G401.6 (cell line): ENCODE results near the gene NEB.

Source experiments
- FAIRE-seq: peaks from 2 replicates; lab custom pipeline; 2012; peaks lifted over from hg19 to GRCh38; lab: Jason Lieb, UNC

NEB gene

GRCh38 chr2:151549191-151549590, 185.1 kb downstream of the NEB start:
- FAIRE-seq: no peak

DNA sequence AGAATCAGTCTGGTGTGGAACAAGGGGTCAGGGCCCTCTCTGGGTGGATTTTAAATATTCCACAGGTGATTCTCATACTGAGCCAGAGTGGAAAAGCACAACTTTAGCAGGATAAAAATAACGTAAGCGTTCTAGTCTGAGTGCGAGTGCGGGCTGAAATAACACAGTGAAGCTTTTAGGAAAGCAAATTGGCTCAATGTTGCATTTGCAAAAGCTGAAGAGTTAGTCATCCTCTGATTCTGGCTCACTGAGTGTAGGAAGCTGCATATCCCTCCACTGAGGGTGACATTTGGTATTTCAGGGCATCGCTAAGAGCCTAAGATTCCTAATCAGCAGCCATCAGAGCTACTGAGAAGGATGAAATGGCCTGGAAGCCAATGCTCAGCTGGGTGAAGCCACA, 189.8 kb downstream of the NEB start:
- FAIRE-seq: no peak

- FAIRE-seq: no peak
These were observed 190.4 kb downstream of the NEB start for GRCh38 chr2:151543876-151544275.

DNA sequence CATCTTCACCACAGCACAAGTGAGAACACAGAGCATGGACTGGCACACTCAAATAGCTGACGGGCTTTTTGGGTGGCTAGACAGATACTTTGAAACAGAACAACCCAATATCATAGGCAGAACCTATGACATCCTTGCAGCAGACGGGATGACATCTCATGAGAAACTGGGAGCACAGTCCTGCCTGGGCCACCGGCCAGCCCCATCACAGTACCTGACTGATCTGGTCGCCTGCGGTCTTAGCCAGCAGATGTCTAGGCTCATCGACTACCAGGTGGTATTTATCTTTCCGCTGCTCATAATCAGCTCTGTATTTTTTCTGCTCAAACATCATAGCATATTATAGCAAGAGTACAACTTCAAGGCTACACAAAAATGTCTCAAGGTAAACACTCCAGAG, 200.3 kb downstream of the NEB start:
- FAIRE-seq: no peak

DNA sequence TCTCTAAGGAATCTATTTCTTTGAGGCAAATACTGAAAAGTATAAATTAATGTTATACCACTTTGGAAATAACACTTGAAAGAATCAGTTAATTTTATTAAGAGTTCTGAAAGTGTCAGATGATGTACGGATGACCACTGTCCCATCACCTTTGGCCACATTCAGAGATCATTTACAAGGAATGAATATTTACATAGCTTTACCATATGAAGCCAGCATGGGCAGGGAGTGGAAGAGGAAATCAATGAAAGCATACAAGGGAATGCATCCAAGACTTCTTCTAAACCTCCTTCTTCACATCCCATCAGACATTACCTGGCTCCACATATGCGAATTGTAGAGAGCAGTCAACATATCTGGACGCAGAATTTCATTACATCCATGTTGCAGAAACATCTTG, 201.1 kb downstream of the NEB start:
- FAIRE-seq: no peak

- FAIRE-seq: no peak
These were observed 207.6 kb downstream of the NEB start for GRCh38 chr2:151526572-151527090.

GRCh38 chr2:151525821-151526373, 208.4 kb downstream of the NEB start:
- FAIRE-seq: no peak

GRCh38 chr2:151523850-151524249, 210.4 kb downstream of the NEB start:
- no peak for FAIRE-seq

DNA sequence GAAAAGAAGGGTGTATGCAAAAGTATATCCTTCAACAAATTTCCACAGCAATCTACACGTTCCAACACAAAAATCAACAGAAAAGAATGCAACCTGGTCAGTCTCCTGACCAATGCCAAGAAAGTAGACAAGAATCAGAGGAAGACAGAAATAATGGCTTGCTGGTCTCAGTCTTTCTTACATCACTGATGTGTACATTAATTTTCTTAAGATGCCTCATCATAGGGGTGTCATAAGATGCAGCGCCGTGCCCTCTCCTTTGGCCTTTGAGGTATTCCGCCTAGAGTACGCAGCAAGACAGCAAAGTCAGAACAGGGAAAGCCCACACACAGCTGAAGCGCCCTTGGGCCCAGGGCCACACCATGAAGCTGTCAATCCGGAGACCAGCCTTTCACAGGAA, 211.7 kb downstream of the NEB start:
- no peak for FAIRE-seq

- no peak for FAIRE-seq
These were observed 213.3 kb downstream of the NEB start for GRCh38 chr2:151520976-151521375.

DNA sequence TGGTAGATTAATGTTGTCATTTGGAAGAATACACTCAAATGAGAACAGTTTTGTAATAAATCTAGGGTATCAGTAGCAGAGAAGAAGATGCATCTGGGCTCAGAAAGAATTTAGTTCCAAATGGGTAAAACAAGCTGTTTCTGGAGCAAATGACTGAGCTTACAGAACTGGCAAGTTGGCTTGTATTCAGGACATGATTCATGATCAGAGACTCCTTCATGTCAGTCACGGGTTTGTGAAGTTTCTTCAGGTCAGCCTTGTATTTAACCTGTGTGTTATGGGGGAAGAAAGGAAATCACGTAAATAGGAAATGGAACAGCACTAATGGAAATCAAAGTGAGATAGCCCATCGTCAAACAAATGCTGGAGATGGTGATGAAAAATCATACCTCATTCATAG, 215.5 kb downstream of the NEB start:
- no peak for FAIRE-seq

DNA sequence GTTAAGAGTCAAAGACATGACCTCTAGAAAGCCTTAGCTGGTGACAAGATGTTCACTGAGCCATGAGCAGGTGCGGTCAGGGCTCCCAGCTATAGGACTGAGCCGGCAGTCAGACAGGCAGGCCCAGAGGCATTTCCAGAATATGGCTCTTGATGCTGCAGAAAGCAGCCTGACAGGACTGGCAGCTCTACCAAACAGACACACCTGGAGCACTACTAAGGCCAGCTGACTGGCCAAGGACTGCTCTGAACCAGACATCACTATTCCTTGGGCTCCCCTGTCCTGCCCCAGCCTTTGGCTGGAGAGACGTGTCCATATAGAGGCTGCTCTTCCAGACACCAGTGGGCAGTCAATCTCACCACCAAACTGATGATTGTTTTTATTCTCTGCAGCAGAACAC, 225.8 kb downstream of the NEB start:
- no peak for FAIRE-seq

- FAIRE-seq: no peak
These were observed 228.1 kb downstream of the NEB start for GRCh38 chr2:151506170-151506569.

DNA sequence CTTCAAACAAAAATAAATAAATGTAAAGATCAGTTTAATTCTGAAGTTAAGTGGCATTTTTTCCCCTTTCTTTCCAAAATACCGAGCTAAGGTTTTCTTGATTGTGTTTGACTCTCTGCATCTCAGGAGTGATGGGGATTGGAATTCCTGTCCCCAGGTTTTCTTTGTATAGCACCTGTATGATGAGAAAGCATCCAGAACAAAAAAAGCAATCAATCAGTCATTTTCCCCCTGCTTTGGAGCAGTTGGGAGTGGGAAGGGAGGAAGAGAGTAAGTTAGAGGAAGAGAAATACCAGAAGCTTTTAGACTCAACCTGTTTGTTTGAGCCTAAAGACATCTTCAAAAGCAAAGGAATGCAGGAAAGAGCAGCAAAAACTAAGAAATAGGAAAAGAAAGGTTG, 236.1 kb downstream of the NEB start:
- FAIRE-seq: no peak

GRCh38 chr2:151491496-151491895, 242.8 kb downstream of the NEB start:
- no peak for FAIRE-seq

DNA sequence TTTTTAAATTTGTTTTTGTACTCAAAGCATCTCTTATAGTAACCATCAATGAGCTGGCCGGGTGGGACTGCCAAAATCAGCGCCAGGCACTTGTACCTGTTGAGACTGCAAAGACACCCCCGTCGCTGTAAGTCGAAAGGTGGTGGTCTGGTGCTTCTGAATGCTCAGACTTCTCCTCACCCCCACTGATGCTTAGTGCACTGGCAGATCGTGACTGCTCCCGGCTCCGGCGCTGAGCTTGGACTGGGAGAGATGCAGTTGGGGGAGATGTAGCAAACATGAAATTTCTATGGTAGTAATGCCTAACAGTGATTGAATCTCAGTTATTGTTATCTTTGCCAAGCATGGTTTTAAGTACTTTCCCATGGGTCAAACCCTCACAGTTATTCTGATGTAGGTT, 244.0 kb downstream of the NEB start:
- FAIRE-seq: no peak

DNA sequence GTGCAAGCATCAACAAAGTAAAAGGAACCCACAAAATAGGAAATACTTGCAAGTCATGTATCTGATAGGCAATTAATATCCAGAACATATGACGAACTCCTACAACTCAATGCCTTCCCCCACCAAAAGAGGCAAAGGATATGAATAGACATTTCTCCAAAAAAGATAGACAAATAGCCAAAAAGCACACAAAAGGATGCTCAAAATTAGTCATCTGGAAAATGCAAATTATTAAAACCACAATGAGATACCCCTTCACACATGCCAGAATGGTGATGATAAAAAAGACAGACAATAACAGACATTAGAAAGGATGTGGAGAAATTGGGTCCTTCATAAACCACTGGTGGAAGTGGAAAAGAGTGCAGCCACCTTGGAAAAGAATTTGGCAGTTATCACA, 248.2 kb downstream of the NEB start:
- FAIRE-seq: no peak

GRCh38 chr2:151484100-151484499, 250.2 kb downstream of the NEB start:
- no peak for FAIRE-seq

- FAIRE-seq: no peak
These were observed 250.7 kb downstream of the NEB start for GRCh38 chr2:151483546-151483945.

DNA sequence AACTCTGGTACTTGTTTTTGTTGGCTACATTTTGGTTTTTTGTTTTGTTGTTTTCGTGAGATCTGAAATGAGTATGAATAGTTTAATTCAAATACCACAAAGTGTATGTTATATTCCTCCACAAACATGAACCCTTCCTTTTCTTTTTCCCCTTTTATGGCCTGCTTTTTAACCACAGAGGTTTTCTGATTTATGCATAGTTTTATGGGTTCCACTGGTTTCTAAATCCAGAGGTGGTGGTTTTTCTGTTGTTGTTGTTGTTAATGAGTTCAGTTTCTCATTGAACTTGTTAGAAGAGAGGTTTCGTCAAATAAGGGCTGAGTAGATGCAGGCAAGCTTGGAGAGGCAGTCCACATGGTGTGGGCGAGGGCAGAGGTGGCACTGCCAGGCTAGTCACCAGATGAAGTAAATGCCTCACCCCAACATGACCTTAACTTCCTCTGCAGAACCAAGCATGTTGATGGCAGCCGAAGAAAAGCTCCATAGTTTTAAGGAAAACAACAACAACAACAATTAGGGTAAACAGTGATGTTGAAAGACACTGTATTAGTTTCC, 252.0 kb downstream of the NEB start:
- no peak for FAIRE-seq

- FAIRE-seq: no peak
These were observed 252.5 kb downstream of the NEB start for GRCh38 chr2:151481744-151482143.

GRCh38 chr2:151478011-151478410, 256.3 kb downstream of the NEB start:
- FAIRE-seq: no peak

GRCh38 chr2:151476287-151476686, 258.0 kb downstream of the NEB start:
- FAIRE-seq: no peak

- peak; percentile 59 for FAIRE-seq
These were observed 259.2 kb downstream of the NEB start for GRCh38 chr2:151475071-151475470.

GRCh38 chr2:151472966-151473365, 261.3 kb downstream of the NEB start:
- no peak for FAIRE-seq
